WTC11 (cell line): ENCODE measurements around the gene PPDPF. TPM values are rescaled to one million over a fixed set of nuclear protein-coding genes. Genes with fewer than 3 reads are reported as not detected.

Experiments used
- ATAC-seq: fragments of 200-7000 bp; cut with Tn5 transposase; 2 replicates; pipeline ENCODE4 v1.10.0; 2021; ENCODE audit warnings: mild to moderate bottlenecking, moderate library complexity
- CTCF ChIA-PET: fragments of 300-600 bp; sonication (Branson Sonifier 250); formaldehyde crosslinking; loops from one replicate; lab custom pipeline; 2021; ENCODE audit warnings: antibody characterized with exemption; lab: Charles Lee
- POLR2A ChIA-PET: fragments of 350-600 bp; sonication (Branson Sonifier 250); formaldehyde crosslinking; loops from one replicate; lab custom pipeline; 2021; ENCODE audit warnings: antibody characterized with exemption; lab: Charles Lee
- DNase-seq: peaks from one replicate; pipeline ENCODE4 v3.0.0; 2021; ENCODE audit warnings: low spot score
- H3K27ac Mint-ChIP-seq: 2 replicates; pipeline ENCODE4 v1.8.0; 2021; ENCODE audit warnings: mixed read lengths
- H3K27me3 Mint-ChIP-seq: 2 replicates; pipeline ENCODE4 v1.8.0; 2021; ENCODE audit warnings: low read depth, mild to moderate bottlenecking, moderate library complexity, mixed read lengths
- H3K36me3 Mint-ChIP-seq: 2 replicates; pipeline ENCODE4 v1.8.0; 2021; ENCODE audit warnings: mixed read lengths
- H3K4me1 Mint-ChIP-seq: 2 replicates; pipeline ENCODE4 v1.8.0; 2022; ENCODE audit warnings: mixed read lengths
- H3K4me3 Mint-ChIP-seq: 2 replicates; pipeline ENCODE4 v1.8.0; 2021; ENCODE audit warnings: mild to moderate bottlenecking, moderate library complexity, mixed read lengths
- H3K9me3 Mint-ChIP-seq: 2 replicates; pipeline ENCODE4 v1.8.0; 2021; ENCODE audit warnings: mixed read lengths
- AFF4 ChIP-seq: sonication (generic); formaldehyde crosslinking; IDR thresholded peaks from 2 replicates; pipeline ENCODE4 v1.8.1; 2023; ENCODE audit warnings: mild to moderate bottlenecking, missing genetic modification reagents, borderline replicate concordance
- ATF2 ChIP-seq: sonication (generic); formaldehyde crosslinking; IDR thresholded peaks from 2 replicates; pipeline ENCODE4 v1.8.1; 2022; ENCODE audit warnings: low read depth, missing genetic modification reagents, borderline replicate concordance
- ETV6 ChIP-seq: sonication (generic); formaldehyde crosslinking; IDR thresholded peaks from 2 replicates; pipeline ENCODE4 v1.8.1; 2022; ENCODE audit warnings: mild to moderate bottlenecking, missing genetic modification reagents
- FOXP1 ChIP-seq: sonication (generic); formaldehyde crosslinking; IDR thresholded peaks from 2 replicates; pipeline ENCODE4 v1.8.0; 2022; ENCODE audit warnings: missing genetic modification reagents, mild to moderate bottlenecking, moderate library complexity, borderline replicate concordance
- FOXP4 ChIP-seq: sonication (generic); formaldehyde crosslinking; IDR thresholded peaks from 2 replicates; pipeline ENCODE4 v1.8.0; 2022; ENCODE audit warnings: mild to moderate bottlenecking, missing genetic modification reagents
- GABPB1 ChIP-seq: sonication (generic); formaldehyde crosslinking; IDR thresholded peaks from 2 replicates; pipeline ENCODE4 v1.8.1; 2023; ENCODE audit warnings: mild to moderate bottlenecking, missing genetic modification reagents
- HMGA2 ChIP-seq: fragments of 250-450 bp; sonication (Bioruptor Pico); IDR thresholded peaks from 2 replicates; pipeline ENCODE4 v1.4.0; 2021; ENCODE audit warnings: mild to moderate bottlenecking, moderate library complexity
- KAT7 ChIP-seq: sonication (generic); formaldehyde crosslinking; IDR thresholded peaks from 2 replicates; pipeline ENCODE4 v1.8.1; 2023; ENCODE audit warnings: missing genetic modification reagents, mild to moderate bottlenecking, borderline replicate concordance
- MYBL2 ChIP-seq: sonication (generic); formaldehyde crosslinking; IDR thresholded peaks from 2 replicates; pipeline ENCODE4 v1.8.1; 2023; ENCODE audit warnings: mild to moderate bottlenecking, moderate library complexity, missing genetic modification reagents
- NR1H2 ChIP-seq: sonication (generic); formaldehyde crosslinking; IDR thresholded peaks from 2 replicates; pipeline ENCODE4 v1.9.0; 2021; ENCODE audit warnings: mild to moderate bottlenecking, moderate library complexity, missing genetic modification reagents
- RORB ChIP-seq: fragments of 250-450 bp; sonication (Bioruptor Pico); IDR thresholded peaks from 2 replicates; pipeline ENCODE4 v1.9.0; 2021; ENCODE audit warnings: mild to moderate bottlenecking
- SP1 ChIP-seq: sonication (generic); formaldehyde crosslinking; conservative IDR thresholded peaks from 2 replicates; pipeline ENCODE4 v1.8.1; 2022; ENCODE audit warnings: missing genetic modification reagents
- ZNF317 ChIP-seq: sonication (generic); formaldehyde crosslinking; IDR thresholded peaks from 2 replicates; pipeline ENCODE4 v1.8.1; 2023; ENCODE audit warnings: low read depth, mild to moderate bottlenecking, moderate library complexity, missing genetic modification reagents, borderline replicate concordance
- total RNA-seq: library from RNA; stranded (reverse); gene quantifications from 3 replicates; pipeline ENCODE4 v1.2.3, GENCODE V29; 2021

Gene PPDPF
- total RNA-seq, 1 experiment from 2014 or later, result 170 TPM

- ATAC-seq, result no peak
- TF ChIP-seq ZNF317 (CRISPR knock-in tag) (no peak), RORB (CRISPR knock-in tag) (no peak), AFF4 (CRISPR knock-in tag) (no peak), KAT7 (CRISPR knock-in tag) (no peak), MYBL2 (CRISPR knock-in tag) (no peak)
- ChIA-PET CTCF (interaction anchor here (1.3 kb wide), 1 partner anchor 29 kb away, joined by 5 read pairs; no protein-coding TSS in a partner anchor), POLR2A (no interaction called here)
- DNase-seq, result no peak
- Mint-ChIP-seq H3K9me3 (no peaks in the 10 kb centered on the region), H3K36me3 (no peaks in the 10 kb centered on the region), H3K27me3 (no peaks in the 10 kb centered on the region), H3K27ac (no peak overlapping the region), H3K4me1 (no peaks in the 10 kb centered on the region), H3K4me3 (no peak overlapping the region)
These were observed 46.5 kb downstream of the PPDPF start for GRCh38 chr20:63567136-63567385.

GRCh38 chr20:63567386-63568169 is 47.0 kb downstream of the PPDPF start:
- H3K36me3 Mint-ChIP-seq, result no peaks in the 10 kb centered on the region
- ATAC-seq (no peak), DNase-seq (no peak)
- ChIA-PET POLR2A (no interaction called here), CTCF (interaction anchor here (0.7 to 1.3 kb wide), 2 partner anchors 29 to 30 kb away, joined by 3 to 5 read pairs; partner anchors contain the start of gene PTK6)
- H3K27me3 Mint-ChIP-seq, result no peaks in the 10 kb centered on the region
- TF ChIP-seq ETV6 (no peak), ATF2 (no peak), NR1H2 (CRISPR knock-in tag) (no peak)
- H3K9me3 Mint-ChIP-seq, result no peaks in the 10 kb centered on the region
- no peaks in the 10 kb centered on the region for H3K4me1 Mint-ChIP-seq
- no peak overlapping the region for H3K27ac Mint-ChIP-seq
- H3K4me3 Mint-ChIP-seq, result no peak overlapping the region

GRCh38 chr20:63568170-63568981 is 47.8 kb downstream of the PPDPF start:
- CTCF ChIA-PET, result interaction anchor here (0.7 to 1.0 kb wide), 3 partner anchors 12 to 207 kb away, joined by 3 read pairs; partner anchors contain the start of gene PTK6
- ATAC-seq, result no peak

More at GRCh38 chr20:63568170-63568981, 47.8 kb downstream of the PPDPF start:
- Mint-ChIP-seq H3K4me3 (no peak overlapping the region), H3K4me1 (no peaks in the 10 kb centered on the region), H3K9me3 (no peaks in the 10 kb centered on the region), H3K36me3 (no peaks in the 10 kb centered on the region), H3K27me3 (no peaks in the 10 kb centered on the region), H3K27ac (no peak overlapping the region)
- TF ChIP-seq FOXP4 (CRISPR knock-in tag) (no peak), FOXP1 (0 out of 2 replicates have a peak, but pooled peaks have one; percentile 19), HMGA2 (CRISPR knock-in tag) (no peak), GABPB1 (CRISPR knock-in tag) (no peak), SP1 (CRISPR knock-in tag) (no peak)
- POLR2A ChIA-PET, result no interaction called here
- no peak for DNase-seq
